T-helper 2 cell treated with Interferon-gamma antibody and Interleukin-4, amounts not matched to agents 5 μg/mL and 100 μg/mL, for 36 hours (primary cell): ENCODE results near the gene ALAD.
"Not testable (repeated sequence)": the region's sequence is repeated elsewhere in the genome, so short reads cannot be mapped to it uniquely, and the experiment has no call there.

Experiments used
- DNase-seq: peaks from one replicate; pipeline ENCODE4 v3.0.0; 2021; ENCODE audit warnings: low spot score
- H3K27ac Mint-ChIP-seq: one replicate; pipeline ENCODE4 v1.8.0; 2021; ENCODE audit warnings: mild to moderate bottlenecking, mixed read lengths
- H3K27me3 Mint-ChIP-seq: one replicate; pipeline ENCODE4 v1.8.0; 2021; ENCODE audit warnings: low read depth, mixed read lengths
- H3K36me3 Mint-ChIP-seq: one replicate; pipeline ENCODE4 v1.8.0; 2021; ENCODE audit warnings: low read depth, mixed read lengths
- H3K4me1 Mint-ChIP-seq: one replicate; pipeline ENCODE4 v1.8.0; 2021; ENCODE audit warnings: low read depth, mixed read lengths
- H3K4me3 Mint-ChIP-seq: one replicate; pipeline ENCODE4 v1.8.0; 2022; ENCODE audit warnings: mild to moderate bottlenecking, moderate library complexity, mixed read lengths
- H3K9me3 Mint-ChIP-seq: one replicate; pipeline ENCODE4 v1.8.0; 2021; ENCODE audit warnings: mixed read lengths

ALAD gene

GRCh38 chr9:113389451-113389850 is 11.6 kb downstream of the ALAD start:
- H3K9me3 Mint-ChIP-seq = no peaks in the 10 kb centered on the region
- no peaks in the 10 kb centered on the region for H3K4me1 Mint-ChIP-seq
- H3K27ac Mint-ChIP-seq = no peak overlapping the region
- no peaks in the 10 kb centered on the region for H3K27me3 Mint-ChIP-seq
- DNase-seq = no peak
- peaks cover 15% of the 10 kb centered on the region for H3K36me3 Mint-ChIP-seq
- H3K4me3 Mint-ChIP-seq = no peak overlapping the region

- H3K4me1 Mint-ChIP-seq = no peaks in the 10 kb centered on the region
Observed at GRCh38 chr9:113388833-113389232, 12.3 kb downstream of the ALAD start.

DNA sequence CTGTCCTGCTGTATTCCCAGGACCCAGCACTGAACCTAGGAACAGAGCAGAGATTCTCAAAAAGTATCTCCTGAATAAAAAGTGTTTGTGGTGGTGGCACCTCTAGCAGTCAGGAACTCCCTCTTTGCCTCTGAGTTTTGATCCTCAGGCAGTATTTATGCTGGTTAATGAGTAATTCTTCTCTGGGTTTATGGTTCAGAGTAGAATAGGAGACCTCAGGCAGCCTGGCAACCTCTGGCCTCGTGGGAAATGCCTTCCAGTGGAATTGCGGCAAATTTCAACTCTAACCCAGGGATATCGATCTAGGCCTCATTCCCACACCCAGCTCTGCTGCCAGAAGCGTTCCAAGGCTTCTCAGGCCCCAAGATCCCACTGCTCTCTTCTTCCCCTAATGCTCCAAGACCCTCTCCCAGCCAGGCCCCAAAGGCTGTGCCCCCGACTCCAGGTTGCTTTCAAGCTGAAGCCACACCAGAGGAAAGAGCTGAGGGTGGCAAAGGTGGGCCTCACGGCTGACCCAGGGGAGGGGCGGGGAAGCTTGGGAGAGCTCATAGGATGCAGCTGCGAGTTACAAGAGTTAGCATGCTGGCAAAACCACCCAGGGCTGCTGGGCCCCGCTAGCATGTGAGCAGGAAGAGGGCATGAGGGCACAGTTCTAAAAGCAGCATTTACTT is 13.4 kb downstream of the ALAD start:
- DNase-seq = no peak
- no peaks in the 10 kb centered on the region for H3K4me1 Mint-ChIP-seq
- no peak overlapping the region for H3K27ac Mint-ChIP-seq
- no peaks in the 10 kb centered on the region for H3K27me3 Mint-ChIP-seq
- H3K9me3 Mint-ChIP-seq = no peaks in the 10 kb centered on the region
- H3K4me3 Mint-ChIP-seq = no peak overlapping the region
- peaks cover 15% of the 10 kb centered on the region for H3K36me3 Mint-ChIP-seq

More at GRCh38 chr9:113388833-113389232, 12.3 kb downstream of the ALAD start:
- no peak overlapping the region for H3K4me3 Mint-ChIP-seq
- H3K36me3 Mint-ChIP-seq = peaks cover 15% of the 10 kb centered on the region
- H3K9me3 Mint-ChIP-seq = no peaks in the 10 kb centered on the region
- H3K27ac Mint-ChIP-seq = no peak overlapping the region
- H3K27me3 Mint-ChIP-seq = no peaks in the 10 kb centered on the region
- no peak for DNase-seq

GRCh38 chr9:113386571-113387393 is 14.3 kb downstream of the ALAD start:
- Mint-ChIP-seq H3K27ac (no peak overlapping the region), H3K27me3 (no peaks in the 10 kb centered on the region), H3K4me3 (no peak overlapping the region), H3K4me1 (no peaks in the 10 kb centered on the region), H3K36me3 (peaks cover 15% of the 10 kb centered on the region), H3K9me3 (no peaks in the 10 kb centered on the region)
- no peak for DNase-seq

- peaks cover 2% of the 10 kb centered on the region for H3K4me1 Mint-ChIP-seq
- peaks cover 6% of the 10 kb centered on the region for H3K36me3 Mint-ChIP-seq
- no peak overlapping the region for H3K4me3 Mint-ChIP-seq
- H3K27ac Mint-ChIP-seq = no peak overlapping the region
- H3K9me3 Mint-ChIP-seq = no peaks in the 10 kb centered on the region
- no peak for DNase-seq
- H3K27me3 Mint-ChIP-seq = no peaks in the 10 kb centered on the region
Observed at GRCh38 chr9:113381909-113382411, 19.1 kb downstream of the ALAD start.

- H3K9me3 Mint-ChIP-seq, H3K4me3 Mint-ChIP-seq, H3K4me1 Mint-ChIP-seq, H3K27me3 Mint-ChIP-seq, DNase-seq, H3K27ac Mint-ChIP-seq, H3K36me3 Mint-ChIP-seq: not testable (repeated sequence)
Observed at GRCh38 chr9:113381441-113381840, 19.6 kb downstream of the ALAD start.

DNA sequence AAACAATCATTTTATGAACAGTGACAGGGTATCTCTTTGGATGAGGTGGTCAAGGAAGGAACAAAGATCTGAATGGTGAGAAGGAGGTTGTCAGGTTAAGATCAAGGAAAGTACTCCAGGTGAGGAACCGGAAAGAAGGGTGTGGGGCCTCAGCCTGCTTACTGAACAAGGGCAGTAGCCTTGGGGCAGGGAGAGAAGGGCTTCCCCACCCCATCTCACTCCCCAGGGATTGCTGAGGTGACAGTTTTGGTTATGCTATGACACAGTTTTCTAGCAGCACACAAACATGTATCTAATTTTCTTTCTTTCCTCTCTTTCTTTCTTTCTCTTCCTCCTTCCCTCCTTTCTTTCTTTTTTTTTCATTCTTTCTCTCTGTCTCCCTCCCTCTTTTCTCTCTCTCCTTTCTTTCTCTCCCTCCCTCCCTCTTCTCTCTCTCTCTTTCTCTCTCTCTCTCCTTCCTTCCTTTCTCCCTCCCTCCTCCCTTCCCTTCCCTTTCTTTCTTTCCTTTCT is 20.2 kb downstream of the ALAD start:
- no peak overlapping the region for H3K27ac Mint-ChIP-seq
- peaks cover 2% of the 10 kb centered on the region for H3K4me1 Mint-ChIP-seq
- H3K4me3 Mint-ChIP-seq = no peak overlapping the region
- DNase-seq = no peak
- H3K36me3 Mint-ChIP-seq = no peaks in the 10 kb centered on the region
- no peaks in the 10 kb centered on the region for H3K9me3 Mint-ChIP-seq
- H3K27me3 Mint-ChIP-seq = no peaks in the 10 kb centered on the region

- DNase-seq, H3K4me3 Mint-ChIP-seq, H3K4me1 Mint-ChIP-seq, H3K36me3 Mint-ChIP-seq, H3K27ac Mint-ChIP-seq, H3K27me3 Mint-ChIP-seq, H3K9me3 Mint-ChIP-seq: not testable (repeated sequence)
Observed at GRCh38 chr9:113379829-113380210, 21.3 kb downstream of the ALAD start.

- not testable (repeated sequence) for H3K4me3 Mint-ChIP-seq, H3K27ac Mint-ChIP-seq, H3K27me3 Mint-ChIP-seq, DNase-seq, H3K4me1 Mint-ChIP-seq, H3K9me3 Mint-ChIP-seq
- peaks cover 10% of the 10 kb centered on the region for H3K36me3 Mint-ChIP-seq
Observed at GRCh38 chr9:113379094-113379828, 21.8 kb downstream of the ALAD start.

DNA sequence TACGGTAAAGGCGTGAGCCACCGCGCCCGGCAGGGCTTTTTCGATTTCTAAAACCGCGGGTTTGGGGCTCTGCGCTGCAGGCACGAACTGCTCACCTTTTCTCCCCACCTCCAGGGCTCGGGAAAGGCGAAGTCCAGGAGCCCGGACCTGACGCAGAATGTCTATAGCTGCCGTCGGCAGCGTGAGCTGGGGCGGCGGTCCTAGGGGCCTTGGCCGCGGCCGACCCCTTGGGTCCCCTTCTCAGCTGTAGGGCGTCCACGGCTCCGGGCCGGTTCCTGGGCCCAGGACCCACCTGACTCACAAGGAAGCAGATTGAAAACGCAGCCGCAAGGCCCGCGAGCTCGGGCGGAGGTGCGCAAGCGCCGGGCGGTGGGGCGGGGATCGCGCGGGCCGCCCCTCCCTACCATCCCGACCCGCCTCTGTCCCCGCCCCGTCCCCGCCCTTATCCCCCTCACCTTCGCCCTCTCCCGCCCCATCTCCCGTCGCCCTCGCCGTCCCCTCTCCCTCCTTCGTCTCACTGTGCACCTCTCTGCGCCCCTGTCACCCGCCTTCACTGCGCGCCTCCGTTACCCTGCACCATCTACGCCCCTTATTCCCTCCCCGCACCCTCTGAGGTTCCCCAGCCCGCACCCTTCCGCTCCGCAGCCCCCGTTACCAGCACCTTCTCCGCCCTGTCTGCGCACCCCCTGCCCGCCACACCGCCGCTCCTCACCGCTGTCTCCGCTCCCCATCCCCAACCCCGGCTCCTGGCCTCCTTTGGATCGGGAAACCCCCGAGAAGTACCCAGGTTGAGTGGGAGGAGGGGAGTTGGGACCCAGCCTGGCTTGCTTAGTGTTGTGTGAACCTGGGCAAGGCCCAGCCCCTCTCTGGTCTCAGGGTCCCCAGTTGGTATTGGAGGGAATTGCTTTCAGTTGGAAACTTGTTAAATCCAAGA is 24.2 kb downstream of the ALAD start, which contains the start of gene HDHD3:
TSS of gene HDHD3 (minus strand) at position 353 of the 934 bp plus-strand sequence. CDS start 2,632 bp downstream, outside the sequence.
- Mint-ChIP-seq H3K9me3 (no peaks in the 10 kb centered on the region), H3K27me3 (no peaks in the 10 kb centered on the region), H3K27ac (peak within 1 kb of the TSS; percentile 85), H3K4me1 (peaks cover 7% of the 10 kb centered on the region), H3K4me3 (peak within 1 kb of the TSS; percentile 91), H3K36me3 (peaks cover 15% of the 10 kb centered on the region)
- peak; percentile 81 for DNase-seq

DNA sequence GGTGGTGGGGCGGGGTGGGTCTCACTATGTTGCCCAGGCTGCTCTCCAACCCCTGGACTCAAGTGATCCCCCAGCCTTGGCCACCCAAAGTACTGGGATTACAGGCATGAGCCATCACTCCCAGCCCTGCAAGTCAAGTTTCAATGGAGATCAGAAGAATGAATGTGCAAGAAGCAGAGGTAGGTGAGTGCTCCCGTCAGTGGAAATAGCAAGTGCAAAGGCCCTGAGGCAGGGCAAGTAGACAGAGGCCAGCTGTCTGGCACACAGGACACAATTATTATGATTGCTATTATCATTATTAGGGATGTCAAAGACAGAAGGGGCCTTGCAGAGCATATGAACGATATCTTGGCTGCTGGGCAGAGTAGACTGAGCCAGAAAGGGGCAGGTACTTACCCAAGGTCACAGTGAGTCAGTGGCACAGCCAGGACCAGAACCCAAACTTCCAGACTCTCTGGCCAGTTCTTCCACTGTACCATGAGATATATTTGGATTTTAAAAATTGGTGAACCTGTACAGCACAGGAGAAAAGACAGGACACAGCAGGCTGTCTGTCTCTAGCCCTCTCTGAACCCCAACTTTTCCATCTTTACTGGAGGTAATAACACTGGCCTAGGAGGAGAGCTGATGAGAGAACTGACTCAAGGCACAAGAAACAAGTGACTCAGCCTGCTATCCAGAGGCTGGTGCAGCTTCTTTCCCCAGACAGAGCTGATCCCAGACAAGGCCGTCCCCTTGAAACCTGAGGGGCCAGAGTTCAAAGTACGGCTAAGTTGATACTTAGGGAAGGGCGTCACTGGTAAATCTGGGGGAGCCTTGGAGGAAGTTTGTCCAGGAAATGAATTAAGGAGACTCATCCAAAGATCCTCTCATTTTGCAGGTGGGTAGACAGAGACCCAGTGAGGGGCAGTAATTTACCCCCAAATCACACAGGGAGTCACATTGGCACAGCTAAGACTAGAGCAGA is 25.7 kb downstream of the ALAD start:
- Mint-ChIP-seq H3K36me3 (peaks cover 15% of the 10 kb centered on the region), H3K4me3 (peak overlapping the region; percentile 91), H3K27me3 (no peaks in the 10 kb centered on the region), H3K4me1 (peaks cover 5% of the 10 kb centered on the region), H3K9me3 (no peaks in the 10 kb centered on the region), H3K27ac (peak overlapping the region; percentile 70)
- DNase-seq = no peak

GRCh38 chr9:113373676-113374392 is 27.2 kb downstream of the ALAD start:
- H3K36me3 Mint-ChIP-seq = peaks cover 15% of the 10 kb centered on the region
- no peak overlapping the region for H3K27ac Mint-ChIP-seq
- H3K4me3 Mint-ChIP-seq = no peak overlapping the region
- H3K9me3 Mint-ChIP-seq = no peaks in the 10 kb centered on the region
- no peaks in the 10 kb centered on the region for H3K27me3 Mint-ChIP-seq
- no peak for DNase-seq
- peaks cover 5% of the 10 kb centered on the region for H3K4me1 Mint-ChIP-seq
